ENCODE results near the gene DAZ2. TPM values are rescaled to one million over a fixed set of nuclear protein-coding genes. Genes with fewer than 3 reads are reported as not detected.
"Not testable (repeated sequence)": the region's sequence is repeated elsewhere in the genome, so short reads cannot be mapped to it uniquely, and the experiment has no call there.

The DAZ2 gene, protein sequence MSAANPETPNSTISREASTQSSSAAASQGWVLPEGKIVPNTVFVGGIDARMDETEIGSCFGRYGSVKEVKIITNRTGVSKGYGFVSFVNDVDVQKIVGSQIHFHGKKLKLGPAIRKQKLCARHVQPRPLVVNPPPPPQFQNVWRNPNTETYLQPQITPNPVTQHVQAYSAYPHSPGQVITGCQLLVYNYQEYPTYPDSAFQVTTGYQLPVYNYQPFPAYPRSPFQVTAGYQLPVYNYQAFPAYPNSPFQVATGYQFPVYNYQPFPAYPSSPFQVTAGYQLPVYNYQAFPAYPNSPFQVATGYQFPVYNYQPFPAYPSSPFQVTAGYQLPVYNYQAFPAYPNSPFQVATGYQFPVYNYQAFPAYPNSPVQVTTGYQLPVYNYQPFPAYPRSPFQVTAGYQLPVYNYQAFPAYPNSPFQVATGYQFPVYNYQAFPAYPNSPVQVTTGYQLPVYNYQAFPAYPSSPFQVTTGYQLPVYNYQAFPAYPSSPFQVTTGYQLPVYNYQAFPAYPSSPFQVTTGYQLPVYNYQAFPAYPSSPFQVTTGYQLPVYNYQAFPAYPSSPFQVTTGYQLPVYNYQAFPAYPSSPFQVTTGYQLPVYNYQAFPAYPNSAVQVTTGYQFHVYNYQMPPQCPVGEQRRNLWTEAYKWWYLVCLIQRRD
- not detected for total RNA-seq
- not detected for polyA plus RNA-seq (ENCODE audit: insufficient read depth, low read depth, low replicate concordance)
- long read RNA-seq, donor 1, result 0 reads
- long read RNA-seq, donor 2, result 0 reads
- long read RNA-seq, donor 3, result 0 reads
- long read RNA-seq, donor 4, result 0 reads
- long read RNA-seq, donor 5, result 0 reads
- long read RNA-seq, donor 6, result 0 reads
- long read RNA-seq, donor 7, result 0 reads
- long read RNA-seq, donor 8, result 0 reads
- long read RNA-seq, donor 9, result 0 reads
- long read RNA-seq, donor 10, result 0 reads

DNA sequence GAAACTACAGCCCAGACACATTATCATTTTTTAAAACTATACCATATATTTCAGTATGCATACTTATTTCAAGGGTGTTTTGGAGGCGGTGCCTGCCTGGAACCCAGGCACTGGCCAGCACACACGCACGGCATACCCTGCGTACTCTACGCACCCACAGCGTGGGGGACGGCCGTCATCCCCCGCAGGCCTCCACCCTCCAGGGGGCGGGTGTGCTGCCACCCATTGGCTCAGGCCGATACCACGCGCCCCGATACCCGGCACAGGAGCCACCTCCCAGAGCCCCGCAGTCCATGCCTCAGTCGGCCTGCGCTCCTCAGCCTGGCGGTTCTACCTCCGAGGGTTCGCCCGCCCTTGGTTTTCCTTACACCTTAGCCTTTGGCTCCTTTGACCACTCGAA is at the start of gene DAZ2:
DAZ2 (plus strand) TSS at position 301 of the 400 bp plus-strand sequence. CDS start 208 bp downstream, outside the sequence.
- H3K4me1 ChIP-seq (ENCODE audit: control insufficient read depth in 2 of 3, insufficient read depth in 2 of 3, low read depth in 1 of 3, low read length in 3 of 3); H3K36me3 ChIP-seq (ENCODE audit: control insufficient read depth in 2 of 3, insufficient read depth in 3 of 3, low read length in 3 of 3); H3K9me3 ChIP-seq (ENCODE audit: control insufficient read depth in 2 of 3, insufficient read depth in 1 of 3, low read length in 3 of 3); H3K4me3 ChIP-seq (ENCODE audit: low read length in 3 of 3); H3K27me3 ChIP-seq (ENCODE audit: control insufficient read depth, insufficient read depth, low read length); FAIRE-seq; H3K9ac ChIP-seq (ENCODE audit: low read length in 3 of 3); H3K27ac ChIP-seq (ENCODE audit: low read depth in 2 of 2, low read length in 2 of 2); intact Hi-C loops (cut with DNase I); DNase-seq: not testable (repeated sequence)

DNA sequence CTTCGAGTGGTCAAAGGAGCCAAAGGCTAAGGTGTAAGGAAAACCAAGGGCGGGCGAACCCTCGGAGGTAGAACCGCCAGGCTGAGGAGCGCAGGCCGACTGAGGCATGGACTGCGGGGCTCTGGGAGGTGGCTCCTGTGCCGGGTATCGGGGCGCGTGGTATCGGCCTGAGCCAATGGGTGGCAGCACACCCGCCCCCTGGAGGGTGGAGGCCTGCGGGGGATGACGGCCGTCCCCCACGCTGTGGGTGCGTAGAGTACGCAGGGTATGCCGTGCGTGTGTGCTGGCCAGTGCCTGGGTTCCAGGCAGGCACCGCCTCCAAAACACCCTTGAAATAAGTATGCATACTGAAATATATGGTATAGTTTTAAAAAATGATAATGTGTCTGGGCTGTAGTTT is 20.4 kb upstream of the DAZ2 start, which contains the start of gene DAZ1:
DAZ1 (minus strand) TSS at position 101 of the 400 bp plus-strand sequence. CDS start 208 bp downstream, outside the sequence.
- H3K4me1 ChIP-seq (ENCODE audit: control insufficient read depth in 2 of 3, insufficient read depth in 2 of 3, low read depth in 1 of 3, low read length in 3 of 3); DNase-seq; intact Hi-C loops (cut with DNase I); H3K27ac ChIP-seq (ENCODE audit: low read depth in 2 of 2, low read length in 2 of 2); H3K9me3 ChIP-seq (ENCODE audit: control insufficient read depth in 2 of 3, insufficient read depth in 1 of 3, low read length in 3 of 3); H3K36me3 ChIP-seq (ENCODE audit: control insufficient read depth in 2 of 3, insufficient read depth in 3 of 3, low read length in 3 of 3); H3K27me3 ChIP-seq (ENCODE audit: control insufficient read depth, insufficient read depth, low read length); H3K9ac ChIP-seq (ENCODE audit: low read length in 3 of 3); H3K4me3 ChIP-seq (ENCODE audit: low read length in 3 of 3); FAIRE-seq: not testable (repeated sequence)

DNA sequence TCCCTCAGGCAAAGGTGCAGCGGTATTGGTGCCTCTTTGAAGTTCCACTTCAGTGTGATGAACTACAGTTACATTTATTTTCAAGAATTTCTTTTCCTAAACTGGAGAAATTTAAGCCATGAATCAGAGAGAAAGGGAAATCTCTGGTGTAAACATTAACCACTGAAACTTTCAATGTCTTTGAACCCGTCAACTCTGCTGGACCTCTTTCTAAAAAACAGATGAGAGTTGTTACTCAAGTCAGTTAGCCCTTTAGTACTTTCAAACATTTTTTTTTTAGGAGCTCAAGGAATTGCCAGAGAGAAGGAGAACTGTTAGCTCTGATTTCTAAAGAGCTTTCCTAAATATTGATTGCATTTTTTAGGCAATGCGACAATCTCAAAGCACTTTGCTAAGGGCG is 11.9 kb upstream of the DAZ2 start:
- DNase-seq; H3K27ac ChIP-seq (ENCODE audit: low read depth in 2 of 2, low read length in 2 of 2); H3K4me1 ChIP-seq (ENCODE audit: control insufficient read depth in 2 of 3, insufficient read depth in 2 of 3, low read depth in 1 of 3, low read length in 3 of 3); FAIRE-seq; H3K9ac ChIP-seq (ENCODE audit: low read length in 3 of 3); H3K4me3 ChIP-seq (ENCODE audit: low read length in 3 of 3); H3K9me3 ChIP-seq (ENCODE audit: control insufficient read depth in 2 of 3, insufficient read depth in 1 of 3, low read length in 3 of 3); intact Hi-C loops (cut with DNase I); H3K36me3 ChIP-seq (ENCODE audit: control insufficient read depth in 2 of 3, insufficient read depth in 3 of 3, low read length in 3 of 3); H3K27me3 ChIP-seq (ENCODE audit: control insufficient read depth, insufficient read depth, low read length): not testable (repeated sequence)

DNA sequence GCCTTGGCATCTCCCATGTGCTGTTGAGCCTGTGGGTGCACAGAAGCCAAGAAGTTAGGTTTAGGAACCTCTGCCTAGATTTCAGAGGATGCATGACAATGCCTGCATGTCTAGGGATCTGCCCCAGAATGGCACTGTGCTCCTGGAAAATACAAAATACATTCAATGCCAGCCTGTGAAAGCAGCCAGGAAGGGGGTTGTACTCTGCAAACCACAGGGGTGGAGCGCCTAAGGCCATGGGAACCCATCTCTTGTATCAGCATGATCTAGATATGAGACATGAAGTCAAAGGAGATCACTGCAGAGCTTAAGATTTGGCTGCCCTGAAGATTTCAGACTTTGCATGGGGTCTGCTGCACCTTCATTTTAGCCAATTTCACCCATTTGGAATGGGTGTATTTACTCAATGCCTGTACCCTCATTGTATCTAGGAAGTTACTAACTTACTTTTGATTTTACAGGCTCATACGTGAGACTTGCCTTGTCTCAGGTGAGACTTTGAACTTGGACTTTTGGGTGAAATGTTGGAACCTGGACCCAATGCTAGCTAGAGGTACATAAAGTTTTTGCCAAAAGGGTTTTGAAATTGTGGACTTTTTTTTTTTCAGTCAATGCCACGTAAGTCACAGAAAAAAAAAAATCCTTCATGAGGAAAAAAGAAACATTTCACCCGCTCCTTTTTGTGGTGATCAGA is 9.4 kb upstream of the DAZ2 start:
- H3K36me3 ChIP-seq (ENCODE audit: control insufficient read depth in 2 of 3, insufficient read depth in 3 of 3, low read length in 3 of 3); H3K9ac ChIP-seq (ENCODE audit: low read length in 3 of 3); H3K27ac ChIP-seq (ENCODE audit: low read depth in 2 of 2, low read length in 2 of 2); H3K4me1 ChIP-seq (ENCODE audit: control insufficient read depth in 2 of 3, insufficient read depth in 2 of 3, low read depth in 1 of 3, low read length in 3 of 3); DNase-seq; H3K27me3 ChIP-seq (ENCODE audit: control insufficient read depth, insufficient read depth, low read length); intact Hi-C loops (cut with DNase I); H3K9me3 ChIP-seq (ENCODE audit: control insufficient read depth in 2 of 3, insufficient read depth in 1 of 3, low read length in 3 of 3); FAIRE-seq; H3K4me3 ChIP-seq (ENCODE audit: low read length in 3 of 3): not testable (repeated sequence)

DNA sequence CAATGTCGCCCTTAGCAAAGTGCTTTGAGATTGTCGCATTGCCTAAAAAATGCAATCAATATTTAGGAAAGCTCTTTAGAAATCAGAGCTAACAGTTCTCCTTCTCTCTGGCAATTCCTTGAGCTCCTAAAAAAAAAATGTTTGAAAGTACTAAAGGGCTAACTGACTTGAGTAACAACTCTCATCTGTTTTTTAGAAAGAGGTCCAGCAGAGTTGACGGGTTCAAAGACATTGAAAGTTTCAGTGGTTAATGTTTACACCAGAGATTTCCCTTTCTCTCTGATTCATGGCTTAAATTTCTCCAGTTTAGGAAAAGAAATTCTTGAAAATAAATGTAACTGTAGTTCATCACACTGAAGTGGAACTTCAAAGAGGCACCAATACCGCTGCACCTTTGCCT is 8.7 kb upstream of the DAZ2 start:
- intact Hi-C loops (cut with DNase I); FAIRE-seq; H3K4me3 ChIP-seq (ENCODE audit: low read length in 3 of 3); DNase-seq; H3K36me3 ChIP-seq (ENCODE audit: control insufficient read depth in 2 of 3, insufficient read depth in 3 of 3, low read length in 3 of 3); H3K4me1 ChIP-seq (ENCODE audit: control insufficient read depth in 2 of 3, insufficient read depth in 2 of 3, low read depth in 1 of 3, low read length in 3 of 3); H3K27ac ChIP-seq (ENCODE audit: low read depth in 2 of 2, low read length in 2 of 2); H3K27me3 ChIP-seq (ENCODE audit: control insufficient read depth, insufficient read depth, low read length); H3K9ac ChIP-seq (ENCODE audit: low read length in 3 of 3); H3K9me3 ChIP-seq (ENCODE audit: control insufficient read depth in 2 of 3, insufficient read depth in 1 of 3, low read length in 3 of 3): not testable (repeated sequence)

Other genes starting within 250 kb of the DAZ2 start
- gene BPY2, start 235.3 kb upstream of the DAZ2 start, total RNA-seq, result not detected
- not detected for gene BPY2, start 235.3 kb upstream of the DAZ2 start, polyA plus RNA-seq (ENCODE audit: insufficient read depth, low read depth, low replicate concordance)
- not detected for gene DAZ1, start 20.5 kb upstream of the DAZ2 start, total RNA-seq
- gene DAZ1, start 20.5 kb upstream of the DAZ2 start, polyA plus RNA-seq (ENCODE audit: insufficient read depth, low read depth, low replicate concordance), result 0.28 TPM

Measured in kidney (tissue), 19 donors.